NCI-H1436 treated with DMSO at 0.1 percent for 48 hours (cell line): ENCODE measurements around the gene RALGPS2.
"Not testable (repeated sequence)": the region's sequence is repeated elsewhere in the genome, so short reads cannot be mapped to it uniquely, and the experiment has no call there.

ENCODE experiments used
- DNase-seq: peaks from one replicate; lab custom pipeline; 2025; lab: John Stamatoyannopoulos, UW

Gene RALGPS2

GRCh38 chr1:178781533-178782330 is 56.7 kb downstream of the RALGPS2 start:
- DNase-seq: no peak

- no peak for DNase-seq
Observed at GRCh38 chr1:178784131-178784536, 59.1 kb downstream of the RALGPS2 start.

GRCh38 chr1:178792394-178792793 is 67.3 kb downstream of the RALGPS2 start:
- DNase-seq: no peak

GRCh38 chr1:178796013-178796412 is 71.0 kb downstream of the RALGPS2 start:
- no peak for DNase-seq

GRCh38 chr1:178797590-178797989 is 72.5 kb downstream of the RALGPS2 start:
- DNase-seq: no peak

- no peak for DNase-seq
Observed at GRCh38 chr1:178798232-178798861, 73.3 kb downstream of the RALGPS2 start.

- DNase-seq: no peak
Observed at GRCh38 chr1:178802873-178803272, 77.8 kb downstream of the RALGPS2 start.

- DNase-seq: no peak
Observed at GRCh38 chr1:178806665-178807300, 81.7 kb downstream of the RALGPS2 start.

- DNase-seq: no peak
Observed at GRCh38 chr1:178808529-178808928, 83.5 kb downstream of the RALGPS2 start.

- DNase-seq: no peak
Observed at GRCh38 chr1:178810585-178810984, 85.5 kb downstream of the RALGPS2 start.

- no peak for DNase-seq
Observed at GRCh38 chr1:178818416-178818815, 93.4 kb downstream of the RALGPS2 start.

GRCh38 chr1:178819123-178819522 is 94.1 kb downstream of the RALGPS2 start:
- DNase-seq: no peak

- DNase-seq: no peak
Observed at GRCh38 chr1:178821134-178821866, 96.3 kb downstream of the RALGPS2 start.

GRCh38 chr1:178825167-178825566 is 100.1 kb downstream of the RALGPS2 start:
- DNase-seq: no peak

GRCh38 chr1:178844436-178844835 is 119.4 kb downstream of the RALGPS2 start:
- no peak for DNase-seq

- no peak for DNase-seq
Observed at GRCh38 chr1:178846306-178846705, 121.3 kb downstream of the RALGPS2 start.

GRCh38 chr1:178847396-178847849 is 122.4 kb downstream of the RALGPS2 start:
- DNase-seq: no peak

- not testable (repeated sequence) for DNase-seq
Observed at GRCh38 chr1:178847919-178848318, 122.9 kb downstream of the RALGPS2 start.

- no peak for DNase-seq
Observed at GRCh38 chr1:178849918-178850317, 124.9 kb downstream of the RALGPS2 start.

- no peak for DNase-seq
Observed at GRCh38 chr1:178857126-178857525, 132.1 kb downstream of the RALGPS2 start.

GRCh38 chr1:178862416-178862815 is 137.4 kb downstream of the RALGPS2 start:
- no peak for DNase-seq

GRCh38 chr1:178862864-178863263 is 137.8 kb downstream of the RALGPS2 start:
- DNase-seq: no peak
